ENCODE results near the gene RBM42.

DNA sequence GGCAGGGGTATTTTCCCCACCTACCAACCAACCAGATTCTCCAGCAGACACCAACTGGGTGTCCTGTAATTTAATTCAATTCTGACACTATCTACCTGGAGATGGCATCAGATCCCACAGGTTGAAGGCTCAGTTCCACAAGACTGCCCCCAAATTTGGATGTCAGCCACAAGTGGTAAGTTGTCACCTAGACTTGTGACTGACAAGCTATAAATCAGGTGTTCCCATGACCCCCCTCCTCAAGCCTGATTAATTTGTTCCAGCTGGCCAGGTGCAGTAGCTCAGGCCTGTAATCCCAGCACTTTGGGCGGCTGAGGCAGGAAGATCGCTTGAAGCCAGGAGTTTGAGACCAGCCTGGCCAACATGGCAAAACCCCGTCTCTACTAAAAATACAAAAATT lies 26.9 kb upstream of the RBM42 start:
- TF ChIP-seq, protein P1, sequence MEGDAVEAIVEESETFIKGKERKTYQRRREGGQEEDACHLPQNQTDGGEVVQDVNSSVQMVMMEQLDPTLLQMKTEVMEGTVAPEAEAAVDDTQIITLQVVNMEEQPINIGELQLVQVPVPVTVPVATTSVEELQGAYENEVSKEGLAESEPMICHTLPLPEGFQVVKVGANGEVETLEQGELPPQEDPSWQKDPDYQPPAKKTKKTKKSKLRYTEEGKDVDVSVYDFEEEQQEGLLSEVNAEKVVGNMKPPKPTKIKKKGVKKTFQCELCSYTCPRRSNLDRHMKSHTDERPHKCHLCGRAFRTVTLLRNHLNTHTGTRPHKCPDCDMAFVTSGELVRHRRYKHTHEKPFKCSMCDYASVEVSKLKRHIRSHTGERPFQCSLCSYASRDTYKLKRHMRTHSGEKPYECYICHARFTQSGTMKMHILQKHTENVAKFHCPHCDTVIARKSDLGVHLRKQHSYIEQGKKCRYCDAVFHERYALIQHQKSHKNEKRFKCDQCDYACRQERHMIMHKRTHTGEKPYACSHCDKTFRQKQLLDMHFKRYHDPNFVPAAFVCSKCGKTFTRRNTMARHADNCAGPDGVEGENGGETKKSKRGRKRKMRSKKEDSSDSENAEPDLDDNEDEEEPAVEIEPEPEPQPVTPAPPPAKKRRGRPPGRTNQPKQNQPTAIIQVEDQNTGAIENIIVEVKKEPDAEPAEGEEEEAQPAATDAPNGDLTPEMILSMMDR (IDR thresholded peaks at IDR 0.05), result no peak
- no peak for TF ChIP-seq POLR2A (IDR thresholded peaks at IDR 0.05)

Measured in Peyer's patch (tissue), 4 donors.